Raji (cell line): ENCODE results near the gene LYL1.

ENCODE experiments used
- POLR2A ChIP-seq: IDR thresholded peaks from 2 replicates; pipeline ENCODE4 v1.6.1; 2011; ENCODE audit warnings: low read depth, low read length, control low read depth; ENCODE audit not compliant: insufficient read depth

LYL1 gene

GRCh38 chr19:13102666-13103580 is at the start of gene LYL1:
Gene LYL1, minus strand, starts transcription at chr19:13102858. Its CDS starts 1,687 bp downstream, at chr19:13101171.
- TF ChIP-seq POLR2A, result peak; percentile 87

DNA sequence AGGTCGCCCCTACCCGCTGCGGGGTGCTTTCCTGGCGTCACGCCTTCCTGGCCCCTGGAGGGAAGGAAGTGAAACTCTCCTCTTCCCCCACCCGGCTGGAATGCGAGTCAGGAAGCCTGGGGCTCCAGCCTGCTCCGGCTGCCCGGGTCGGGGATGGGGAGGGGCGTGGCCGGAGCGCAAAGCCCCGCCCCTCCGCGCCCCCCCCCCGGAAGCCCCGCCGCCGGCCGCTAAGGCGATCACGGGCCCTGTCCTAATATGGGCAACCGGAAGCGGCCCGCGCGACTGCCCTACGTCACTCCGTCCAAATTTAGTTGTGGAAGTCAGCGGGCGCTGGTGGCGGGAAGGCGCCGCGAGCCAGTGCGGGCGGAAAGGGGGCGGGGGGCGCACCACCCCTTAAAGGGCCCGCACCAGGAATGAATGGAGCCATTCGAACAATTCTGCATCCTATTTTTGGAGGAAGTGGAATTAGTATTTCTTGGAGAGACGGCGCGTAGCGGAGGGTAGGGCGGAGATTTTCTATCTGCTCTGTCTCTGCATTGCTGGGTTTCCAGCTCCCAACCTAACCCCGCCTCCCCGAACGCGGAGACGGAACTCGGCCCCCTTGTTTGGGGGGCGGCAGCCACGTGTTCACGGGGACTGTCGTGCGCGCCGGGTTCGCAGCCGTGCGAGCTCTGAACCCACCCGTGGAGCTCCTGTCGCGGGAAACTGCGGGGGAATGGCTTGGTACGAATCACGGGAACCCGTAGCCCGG is 49.1 kb upstream of the LYL1 start:
- TF ChIP-seq POLR2A, result peak; percentile 66

GRCh38 chr19:13150931-13151604 is 48.4 kb upstream of the LYL1 start:
- TF ChIP-seq POLR2A, result no peak

GRCh38 chr19:13150187-13150930 is 47.7 kb upstream of the LYL1 start, which contains the start of the genes IER2 and STX10:
Gene IER2, plus strand, starts transcription at chr19:13150411. Its CDS starts 2,776 bp downstream, at chr19:13153187.
Gene STX10, minus strand, starts transcription at chr19:13150375. Its CDS starts 202 bp downstream, at chr19:13150173.
- TF ChIP-seq POLR2A, result peak; percentile 72

GRCh38 chr19:13149628-13150186 is 47.0 kb upstream of the LYL1 start:
- no peak for TF ChIP-seq POLR2A

DNA sequence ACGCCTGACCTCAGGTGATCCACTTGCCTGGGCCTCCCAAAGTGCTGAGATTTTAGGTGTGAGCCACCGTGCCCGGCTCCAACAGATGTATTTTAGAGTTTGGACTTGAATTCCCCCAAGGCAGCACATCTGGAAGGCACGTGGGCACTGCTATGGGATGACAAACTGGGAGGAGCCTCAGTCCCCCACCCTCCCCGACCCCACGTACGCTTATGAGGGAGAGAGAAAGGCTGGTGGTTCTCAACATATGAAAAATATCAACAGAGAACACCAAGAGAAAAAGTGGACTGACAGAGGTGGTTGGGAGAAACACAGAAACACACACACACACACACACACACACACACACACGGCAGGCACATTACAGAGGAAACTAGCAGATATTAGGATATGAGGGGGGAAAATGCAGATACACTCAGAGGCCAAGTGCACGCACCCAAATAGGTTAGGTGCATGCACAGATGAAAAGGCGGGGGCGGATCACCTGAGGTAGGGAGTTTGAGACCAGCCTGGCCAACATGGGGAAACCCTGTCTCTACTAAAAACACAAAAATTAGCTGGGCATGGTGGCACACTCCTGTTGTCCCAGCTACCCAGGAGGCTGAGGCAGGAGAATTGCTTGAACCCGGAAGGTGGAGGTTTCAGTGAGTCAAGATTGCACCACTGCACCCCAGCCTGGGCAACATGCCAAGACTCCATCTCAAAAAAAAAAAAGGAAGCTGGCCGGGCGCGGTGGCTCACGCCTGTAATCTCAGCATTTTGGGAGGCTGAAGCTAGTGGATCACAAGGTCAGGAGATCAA is 44.3 kb upstream of the LYL1 start:
- no peak for TF ChIP-seq POLR2A

DNA sequence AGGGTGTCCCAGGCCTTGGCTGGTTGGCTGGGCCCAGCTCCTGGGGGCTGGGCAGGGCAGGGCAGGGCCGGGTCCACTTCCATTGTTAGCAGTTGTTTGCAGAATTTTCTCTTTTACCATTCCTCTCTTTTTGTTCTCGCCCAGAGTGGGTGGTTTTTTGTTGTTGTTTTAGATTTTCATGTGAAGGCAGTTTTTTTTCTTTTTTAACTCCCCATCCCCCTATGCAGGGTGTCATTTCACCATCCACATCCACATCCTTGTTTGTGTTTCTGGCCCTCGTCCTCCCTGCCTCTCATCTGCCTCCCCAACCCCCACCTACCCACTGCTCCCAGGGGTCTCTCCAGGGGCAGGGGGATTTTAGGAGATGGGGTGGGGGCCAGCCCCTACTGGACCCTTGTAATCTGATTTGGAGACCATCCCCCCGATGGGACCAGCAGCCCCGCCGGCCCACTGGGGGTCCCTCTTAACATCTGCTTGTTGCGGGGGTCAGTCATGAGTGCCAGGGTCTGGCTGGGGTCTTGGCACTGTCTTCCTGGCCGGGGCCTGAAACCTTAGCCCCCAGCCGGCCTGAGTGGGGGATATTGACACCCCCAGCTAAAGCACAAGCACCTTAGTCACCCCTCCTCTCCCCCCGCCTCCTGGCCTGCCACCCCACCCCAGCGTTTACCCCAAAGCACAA is 37.1 kb upstream of the LYL1 start:
- no peak for TF ChIP-seq POLR2A

DNA sequence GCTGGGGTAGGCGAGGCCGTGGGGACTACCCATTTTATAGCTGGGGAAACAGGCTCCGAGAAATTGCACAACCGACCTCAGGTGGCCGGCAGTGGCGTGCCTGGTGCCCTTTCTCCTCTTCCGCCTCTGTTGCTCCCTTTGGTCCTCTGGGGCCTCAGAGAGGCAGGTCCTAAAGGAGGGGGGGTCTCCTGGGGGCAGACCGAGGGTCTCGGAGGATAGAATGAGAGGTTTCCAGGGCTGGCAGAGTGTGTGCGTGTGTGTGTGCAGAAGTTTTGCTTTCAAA is 36.2 kb upstream of the LYL1 start:
- TF ChIP-seq POLR2A, result no peak

DNA sequence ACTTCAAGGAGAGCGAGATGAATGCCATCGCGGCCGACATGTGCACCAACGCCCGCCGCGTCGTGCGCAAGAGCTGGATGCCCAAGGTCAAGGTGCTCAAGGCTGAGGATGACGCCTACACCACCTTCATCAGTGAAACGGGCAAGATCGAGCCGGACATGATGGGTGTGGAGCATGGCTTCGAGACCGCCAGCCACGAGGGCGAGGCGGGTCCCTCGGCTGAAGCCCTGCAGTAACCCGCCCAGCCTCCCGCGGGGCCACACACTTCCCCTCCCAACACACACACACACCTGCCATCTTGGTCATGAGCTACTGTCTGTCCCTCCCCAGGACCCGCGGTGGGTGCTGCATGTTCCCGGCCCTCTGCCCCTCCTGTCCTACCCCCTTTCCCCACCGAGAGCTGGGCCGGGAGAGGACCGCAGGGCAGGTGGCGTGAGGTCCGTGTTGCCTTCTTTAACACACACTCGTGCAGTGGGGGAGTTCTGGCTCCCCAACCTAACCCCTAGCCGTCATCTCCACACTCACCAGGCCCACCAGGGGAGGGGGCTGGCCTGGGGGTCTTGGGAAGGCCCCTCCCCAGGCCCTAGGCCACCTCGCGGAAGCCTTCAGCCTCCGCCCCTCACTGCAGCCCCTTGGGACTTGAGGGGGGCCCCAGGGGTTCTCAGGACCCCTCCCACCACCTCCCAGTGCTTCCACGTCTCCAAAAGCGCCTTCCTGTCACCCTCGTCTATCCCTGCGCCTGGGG is 35.7 kb upstream of the LYL1 start:
- no peak for TF ChIP-seq POLR2A

DNA sequence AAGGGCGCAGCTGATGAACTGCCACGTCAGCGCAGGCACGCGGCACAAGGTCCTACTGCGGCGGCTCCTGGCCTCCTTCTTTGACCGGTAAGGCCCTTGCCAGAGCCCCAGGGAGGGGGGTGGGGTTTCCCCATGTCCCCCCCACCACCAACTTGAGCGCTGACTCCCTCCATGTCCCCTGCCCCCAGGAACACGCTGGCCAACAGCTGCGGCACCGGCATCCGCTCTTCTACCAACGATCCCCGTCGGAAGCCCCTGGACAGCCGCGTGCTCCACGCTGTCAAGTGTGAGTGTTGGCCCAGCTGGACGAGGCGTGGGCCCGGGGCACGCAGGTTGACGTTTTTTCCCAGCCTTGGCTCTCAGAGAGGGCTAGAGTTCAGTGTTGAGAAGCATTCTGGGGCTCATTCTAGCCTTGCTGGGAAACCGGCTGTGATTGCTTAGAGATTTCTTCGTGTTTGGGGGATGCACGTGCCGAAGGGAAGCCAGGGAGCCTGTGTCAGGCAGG is 34.7 kb upstream of the LYL1 start:
- TF ChIP-seq POLR2A, result no peak

DNA sequence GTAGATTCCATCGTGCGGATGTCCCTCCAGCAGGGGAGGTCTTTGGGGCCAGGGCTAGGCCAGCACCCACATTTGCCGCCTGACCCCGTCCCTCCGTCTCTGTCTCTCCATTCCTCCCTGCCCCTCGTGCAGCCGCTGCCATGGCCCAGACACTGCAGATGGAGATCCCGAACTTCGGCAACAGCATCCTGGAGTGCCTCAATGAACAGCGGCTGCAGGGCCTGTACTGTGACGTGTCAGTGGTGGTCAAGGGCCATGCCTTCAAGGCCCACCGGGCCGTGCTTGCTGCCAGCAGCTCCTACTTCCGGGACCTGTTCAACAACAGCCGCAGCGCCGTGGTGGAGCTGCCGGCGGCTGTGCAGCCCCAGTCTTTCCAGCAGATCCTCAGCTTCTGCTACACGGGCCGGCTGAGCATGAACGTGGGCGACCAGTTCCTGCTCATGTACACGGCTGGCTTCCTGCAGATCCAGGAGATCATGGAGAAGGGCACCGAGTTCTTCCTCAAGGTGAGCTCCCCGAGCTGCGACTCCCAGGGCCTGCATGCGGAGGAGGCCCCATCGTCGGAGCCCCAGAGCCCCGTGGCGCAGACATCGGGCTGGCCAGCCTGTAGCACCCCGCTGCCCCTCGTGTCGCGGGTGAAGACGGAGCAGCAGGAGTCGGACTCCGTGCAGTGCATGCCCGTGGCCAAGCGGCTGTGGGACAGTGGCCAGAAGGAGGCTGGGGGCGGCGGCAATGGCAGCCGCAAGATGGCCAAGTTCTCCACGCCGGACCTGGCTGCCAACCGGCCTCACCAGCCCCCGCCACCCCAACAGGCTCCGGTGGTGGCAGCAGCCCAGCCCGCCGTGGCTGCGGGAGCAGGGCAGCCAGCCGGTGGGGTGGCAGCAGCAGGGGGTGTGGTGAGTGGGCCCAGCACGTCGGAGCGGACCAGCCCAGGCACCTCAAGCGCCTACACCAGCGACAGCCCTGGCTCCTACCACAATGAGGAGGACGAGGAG is 32.7 kb upstream of the LYL1 start:
- no peak for TF ChIP-seq POLR2A
